Spinal cord (tissue), 10 donors: ENCODE measurements around the gene SORCS2. TPM values are rescaled to one million over a fixed set of nuclear protein-coding genes. Genes with fewer than 3 reads are reported as not detected.

Experiments
- DNase-seq, 6 donors: peaks; one replicate each; pipeline versions ENCODE4 v3.0.0 to v3.0.0-alpha.2; 2013 to 2015; ENCODE audit warnings: low spot score in 6 of 6, low read depth in 4 of 6
- H3K27ac ChIP-seq: one replicate; pipeline ENCODE4 v1.5.1; 2013; ENCODE audit warnings: low read depth, low read length, control low read depth
- H3K27me3 ChIP-seq: one replicate; pipeline ENCODE4 v1.6.1; 2013; ENCODE audit warnings: low read length; ENCODE audit not compliant: control insufficient read depth, insufficient read depth
- H3K36me3 ChIP-seq: one replicate; pipeline ENCODE4 v1.6.1; 2013; ENCODE audit warnings: low read length; ENCODE audit not compliant: control insufficient read depth, insufficient read depth
- H3K4me1 ChIP-seq: one replicate; pipeline ENCODE4 v1.6.1; 2013; ENCODE audit warnings: low read length; ENCODE audit not compliant: control insufficient read depth, insufficient read depth
- H3K4me3 ChIP-seq: one replicate; pipeline ENCODE4 v1.5.1; 2013; ENCODE audit warnings: low read depth, low read length, control low read depth
- H3K9me3 ChIP-seq: one replicate; pipeline ENCODE4 v1.6.1; 2013; ENCODE audit warnings: low read length; ENCODE audit not compliant: control insufficient read depth, insufficient read depth
- WGBS: methylation state at CpG from one replicate; pipeline ENCODE4 v1.1.5; 2013; ENCODE audit warnings: missing lambda C conversion rate; ENCODE audit not compliant: insufficient coverage; 5-methylcytosine and 5-hydroxymethylcytosine counted together
- polyA plus RNA-seq, 2 donors: library from polyadenylated mRNA; unstranded; fragments of 120-200 nt; gene quantifications; one replicate each; pipeline ENCODE4 v1.2.1, GENCODE V29; 2013; ENCODE audit not compliant: insufficient read length in 2 of 2
- total RNA-seq, 2 donors: library from RNA; depleted of rRNA in 1 of 2; stranded (reverse); fragments of 120-200 nt in 1 of 2; fragments of >200 nt in 1 of 2; gene quantifications; one replicate each; pipeline versions ENCODE4 v1.2.3 to v1.2.4, GENCODE V29; 2013 to 2014
- donor health status: healthy.

SORCS2 gene
- total and polyA plus RNA-seq, 4 donors, result 7.3 to 24.8 (median 16.5) TPM

DNA sequence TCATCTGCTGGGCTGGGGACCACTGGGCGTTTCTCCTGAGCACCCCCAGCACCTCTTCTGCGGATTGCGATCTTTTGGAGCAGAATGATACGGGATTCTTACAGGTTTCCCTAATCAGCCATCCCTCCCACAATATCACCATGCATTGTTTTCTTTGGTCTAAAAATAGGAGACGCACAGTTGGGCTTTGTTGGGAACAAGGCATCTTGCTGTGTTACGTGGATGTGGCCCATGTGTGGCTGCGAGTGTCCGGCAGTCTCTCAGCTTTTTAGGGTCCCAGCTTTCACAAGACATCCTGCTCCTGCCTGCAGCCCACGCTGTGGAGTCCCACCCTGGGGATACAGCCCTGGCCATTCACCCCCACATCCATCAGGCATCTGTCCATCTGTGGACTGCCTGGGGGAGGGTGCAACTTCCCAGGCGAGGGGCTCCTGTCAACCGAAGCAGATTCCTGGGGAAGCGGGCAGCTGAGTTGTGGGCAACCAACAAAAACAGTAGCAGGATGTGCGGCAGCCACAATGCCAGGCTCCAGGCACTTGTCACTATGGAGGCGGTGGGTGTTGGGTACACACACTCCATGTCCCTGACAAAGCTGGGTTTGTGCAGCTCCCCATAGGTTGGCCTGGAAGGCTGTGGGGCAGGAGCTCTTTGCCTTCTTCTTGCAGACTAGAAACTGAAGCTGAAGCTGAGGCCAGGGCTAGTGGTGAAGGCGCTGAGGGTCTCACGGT lies 427.9 kb downstream of the SORCS2 start:
- Histone ChIP-seq H3K27me3 (no peaks in the 10 kb centered on the region), H3K9me3 (no peaks in the 10 kb centered on the region), H3K4me3 (no peak overlapping the region), H3K4me1 (peaks cover 37% of the 10 kb centered on the region), H3K36me3 (no peaks in the 10 kb centered on the region), H3K27ac (no peak overlapping the region)
- 67% methylated on average over 10 of the region's 16 CpGs for WGBS
- DNase-seq, result peak in 2 of 6 donors; percentile 49 to 50

GRCh38 chr4:7620814-7621176 lies 428.5 kb downstream of the SORCS2 start:
- WGBS, result 51% methylated on average over 9 of the region's 10 CpGs

DNA sequence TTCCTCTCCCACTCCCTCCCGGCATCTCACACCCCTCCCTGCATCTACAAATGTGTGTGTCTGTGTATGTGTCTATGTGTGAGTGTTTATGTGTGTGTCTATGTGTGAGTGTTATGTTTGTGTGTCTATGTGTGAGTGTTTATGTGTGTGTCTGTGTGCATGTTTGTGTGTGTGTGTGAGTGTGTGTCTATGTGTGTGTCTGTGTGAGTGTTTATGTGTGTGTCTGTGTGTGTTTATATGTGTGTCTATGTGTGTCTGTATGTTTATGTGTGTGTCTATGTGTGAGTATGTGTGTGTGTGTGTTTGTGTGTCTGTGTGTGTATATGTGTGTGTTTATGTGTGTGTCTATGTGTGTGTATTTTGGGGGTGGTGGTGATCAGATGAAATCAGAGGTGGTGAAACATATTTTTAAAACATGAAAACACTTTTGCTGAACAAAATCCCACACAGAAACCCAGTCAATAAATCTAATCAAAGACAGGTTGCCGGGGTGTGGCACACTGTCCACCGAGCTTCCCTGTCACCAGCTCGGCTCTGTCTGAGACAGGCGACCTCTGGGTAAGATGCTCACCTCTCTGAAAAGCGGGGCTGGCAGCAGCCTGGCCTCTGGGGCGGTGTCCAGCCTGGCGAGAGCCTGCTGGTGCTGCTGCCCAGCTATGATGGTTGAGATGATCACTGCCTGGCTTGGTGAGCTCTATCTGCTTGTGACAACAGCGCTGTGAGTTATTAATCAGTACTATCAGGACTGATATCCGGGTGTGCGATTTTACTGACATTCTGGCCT lies 429.1 kb downstream of the SORCS2 start:
- Histone ChIP-seq H3K27ac (no peak overlapping the region), H3K27me3 (no peaks in the 10 kb centered on the region), H3K36me3 (no peaks in the 10 kb centered on the region), H3K4me3 (no peak overlapping the region), H3K4me1 (peaks cover 40% of the 10 kb centered on the region), H3K9me3 (no peaks in the 10 kb centered on the region)
- WGBS, result 84% methylated on average over 9 of the region's 11 CpGs
- no peak for DNase-seq

More at GRCh38 chr4:7620814-7621176, 428.5 kb downstream of the SORCS2 start:
- H3K36me3 ChIP-seq, result no peaks in the 10 kb centered on the region
- no peak for DNase-seq
- H3K27me3 ChIP-seq, result no peaks in the 10 kb centered on the region
- H3K9me3 ChIP-seq, result no peaks in the 10 kb centered on the region
- no peak overlapping the region for H3K4me3 ChIP-seq
- H3K4me1 ChIP-seq, result peaks cover 40% of the 10 kb centered on the region
- H3K27ac ChIP-seq, result no peak overlapping the region

- 87% methylated on average over 8 of the region's 9 CpGs for WGBS
- H3K4me1 ChIP-seq, result peaks cover 40% of the 10 kb centered on the region
- DNase-seq, result no peak
- H3K27ac ChIP-seq, result no peak overlapping the region
- H3K9me3 ChIP-seq, result no peaks in the 10 kb centered on the region
- no peaks in the 10 kb centered on the region for H3K27me3 ChIP-seq
- H3K4me3 ChIP-seq, result no peak overlapping the region
- H3K36me3 ChIP-seq, result no peaks in the 10 kb centered on the region
Observed at GRCh38 chr4:7622371-7622770, 430.0 kb downstream of the SORCS2 start.

- Histone ChIP-seq H3K4me1 (peaks cover 40% of the 10 kb centered on the region), H3K4me3 (no peak overlapping the region), H3K27me3 (no peaks in the 10 kb centered on the region), H3K36me3 (no peaks in the 10 kb centered on the region), H3K27ac (no peak overlapping the region), H3K9me3 (no peaks in the 10 kb centered on the region)
- WGBS, result 86% methylated on average over 13 of the region's 13 CpGs
- no peak for DNase-seq
Observed at GRCh38 chr4:7623468-7623867, 431.1 kb downstream of the SORCS2 start.

GRCh38 chr4:7624396-7624980 lies 432.1 kb downstream of the SORCS2 start:
- 32% methylated on average over 3 of the region's 11 CpGs for WGBS
- Histone ChIP-seq H3K27me3 (no peaks in the 10 kb centered on the region), H3K27ac (no peak overlapping the region), H3K4me3 (no peak overlapping the region), H3K4me1 (peaks cover 40% of the 10 kb centered on the region), H3K36me3 (no peaks in the 10 kb centered on the region), H3K9me3 (no peaks in the 10 kb centered on the region)
- DNase-seq, result peak in 2 of 6 donors; percentile 39 to 71

- Histone ChIP-seq H3K36me3 (no peaks in the 10 kb centered on the region), H3K27me3 (no peaks in the 10 kb centered on the region), H3K9me3 (no peaks in the 10 kb centered on the region), H3K4me3 (no peak overlapping the region), H3K4me1 (peaks cover 37% of the 10 kb centered on the region), H3K27ac (no peak overlapping the region)
- no CpG with 5 or more reads among the region's 3 CpGs for WGBS
- peak in 2 of 6 donors; percentile 70 to 71 for DNase-seq
Observed at GRCh38 chr4:7625071-7625470, 432.7 kb downstream of the SORCS2 start.

GRCh38 chr4:7626531-7626930 lies 434.2 kb downstream of the SORCS2 start:
- H3K36me3 ChIP-seq, result no peaks in the 10 kb centered on the region
- no peak overlapping the region for H3K4me3 ChIP-seq
- peaks cover 40% of the 10 kb centered on the region for H3K4me1 ChIP-seq
- DNase-seq, result no peak
- no peaks in the 10 kb centered on the region for H3K27me3 ChIP-seq
- 100% methylated on average over 2 of the region's 7 CpGs for WGBS
- no peaks in the 10 kb centered on the region for H3K9me3 ChIP-seq
- H3K27ac ChIP-seq, result no peak overlapping the region

- no peak overlapping the region for H3K27ac ChIP-seq
- WGBS, result 76% methylated on average over 14 of the region's 18 CpGs
- peaks cover 35% of the 10 kb centered on the region for H3K4me1 ChIP-seq
- no peak overlapping the region for H3K4me3 ChIP-seq
- no peaks in the 10 kb centered on the region for H3K9me3 ChIP-seq
- no peak for DNase-seq
- H3K36me3 ChIP-seq, result no peaks in the 10 kb centered on the region
- H3K27me3 ChIP-seq, result no peaks in the 10 kb centered on the region
Observed at GRCh38 chr4:7627251-7628250, 435.2 kb downstream of the SORCS2 start.
